ENCODE data around the gene ALG3.

Gene ALG3

DNA sequence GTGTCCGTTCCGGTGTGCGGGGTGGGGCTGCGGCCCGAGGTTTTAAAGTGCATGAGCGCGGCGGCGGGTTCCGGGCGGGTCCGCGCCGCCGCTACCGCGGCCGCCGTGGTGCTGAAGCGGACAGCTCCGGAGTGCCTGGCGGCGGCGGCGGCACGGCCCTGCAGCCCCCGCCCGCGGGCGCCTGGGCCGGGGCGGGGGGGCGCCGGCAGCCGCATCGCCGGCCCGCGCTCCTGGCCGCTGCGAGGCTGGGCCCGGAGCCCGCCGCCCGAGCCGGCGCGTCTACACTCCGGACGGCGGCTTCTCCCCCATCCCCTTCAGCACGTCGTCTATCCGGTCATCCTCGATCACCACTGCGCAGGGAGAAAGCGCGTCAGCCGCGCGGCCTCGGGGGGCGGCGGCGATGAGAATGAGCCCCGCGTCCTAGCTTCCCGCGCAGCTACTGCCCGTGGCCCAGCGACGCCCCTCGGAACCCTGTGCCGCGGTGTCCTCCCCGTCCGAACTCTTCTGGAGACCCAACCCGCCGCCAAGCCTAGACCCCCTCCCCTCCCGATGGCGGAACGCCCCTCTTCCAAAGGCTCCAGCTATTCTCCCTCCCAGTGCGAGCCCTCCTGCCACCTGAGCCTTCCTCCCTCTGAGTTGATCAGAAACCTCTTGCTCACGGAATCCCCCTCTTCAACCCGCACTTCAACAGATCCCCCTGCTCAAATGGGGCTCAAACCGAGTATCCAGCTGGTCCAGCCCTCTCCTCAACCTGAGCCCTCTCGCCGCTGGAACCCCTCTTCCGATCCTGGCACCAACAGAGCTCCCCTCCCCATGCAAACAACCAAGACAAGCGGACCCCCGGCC is 11.3 kb upstream of the ALG3 start:
- DNase-seq = peak; percentile 71

DNA sequence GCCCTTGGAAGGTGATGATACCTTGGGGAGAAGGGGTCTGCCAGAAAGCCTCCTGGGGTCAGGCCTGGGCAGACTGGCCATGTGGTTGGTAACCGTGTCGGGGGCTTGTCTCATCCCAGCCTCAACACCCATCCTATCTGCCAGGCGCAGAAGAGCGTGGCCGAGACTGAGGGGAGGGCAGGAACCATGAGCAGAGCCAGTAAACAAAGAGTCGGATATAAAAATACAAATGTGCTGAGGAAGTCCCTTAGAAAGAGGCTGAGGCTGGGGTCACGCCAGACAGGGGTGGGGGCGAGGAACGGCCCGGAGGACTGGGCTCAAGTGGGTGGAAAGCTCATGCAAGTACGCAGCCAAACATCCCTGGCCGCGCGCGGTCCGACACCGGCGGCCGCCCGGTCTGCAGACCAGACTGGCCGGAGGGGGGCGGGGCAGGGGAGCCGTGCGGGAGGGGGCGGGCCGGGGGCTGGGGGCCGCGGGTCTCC is 10.7 kb upstream of the ALG3 start:
- no peak for DNase-seq

DNA sequence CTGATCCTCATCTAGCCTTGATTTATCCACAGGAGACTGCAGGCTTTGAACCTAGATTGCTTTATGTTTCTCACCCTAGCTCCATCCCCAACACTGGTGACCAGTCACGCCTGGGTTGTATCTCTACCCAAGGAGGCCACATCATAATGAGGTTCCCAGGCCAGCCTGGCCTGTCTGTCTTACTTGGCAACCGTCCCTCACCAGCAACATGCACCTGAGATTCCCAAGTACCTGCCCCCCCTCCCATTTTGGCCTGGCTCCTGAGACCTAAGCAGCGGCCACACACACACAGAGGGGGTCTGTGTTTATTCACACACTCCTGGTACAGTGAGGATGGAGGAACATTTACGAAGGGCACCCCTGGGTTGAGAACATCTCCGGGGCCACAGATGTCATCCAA is 10.2 kb upstream of the ALG3 start:
- DNase-seq = no peak

DNA sequence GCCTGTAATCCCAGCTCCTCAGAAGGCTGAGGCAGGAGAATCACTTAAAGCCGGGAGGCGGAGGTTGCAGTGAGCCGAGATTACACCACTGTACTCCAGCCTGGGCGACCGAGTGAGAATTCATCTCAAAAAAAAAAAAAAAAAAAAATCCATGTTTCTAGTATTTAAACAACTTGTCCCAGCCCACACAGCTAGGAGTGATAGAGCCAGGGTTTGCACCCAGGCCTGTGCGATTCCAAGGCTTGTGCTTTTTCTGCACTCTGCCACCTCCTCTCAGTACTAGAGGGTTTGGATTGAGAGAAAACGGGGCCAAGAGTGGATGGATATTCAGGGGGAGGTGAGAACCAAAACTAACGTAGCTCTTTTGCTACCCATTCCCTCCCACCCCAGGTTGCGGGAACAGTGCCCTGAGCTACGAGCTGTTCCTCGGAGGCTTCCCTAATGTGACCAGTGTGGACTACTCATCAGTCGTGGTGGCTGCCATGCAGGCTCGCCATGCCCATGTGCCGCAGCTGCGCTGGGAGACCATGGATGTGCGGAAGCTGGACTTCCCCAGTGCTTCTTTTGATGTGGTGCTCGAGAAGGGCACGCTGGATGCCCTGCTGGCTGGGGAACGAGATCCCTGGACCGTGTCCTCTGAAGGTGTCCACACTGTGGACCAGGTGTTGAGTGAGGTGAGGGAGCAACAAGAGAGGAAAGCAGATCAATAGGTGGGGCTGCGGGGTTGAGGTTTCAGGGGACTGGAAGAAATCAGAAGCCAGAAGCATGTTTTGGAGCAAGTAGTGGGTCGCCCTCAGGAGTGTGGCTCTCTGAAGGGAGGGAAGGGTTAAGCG is 8.5 kb upstream of the ALG3 start:
- DNase-seq = no peak

DNA sequence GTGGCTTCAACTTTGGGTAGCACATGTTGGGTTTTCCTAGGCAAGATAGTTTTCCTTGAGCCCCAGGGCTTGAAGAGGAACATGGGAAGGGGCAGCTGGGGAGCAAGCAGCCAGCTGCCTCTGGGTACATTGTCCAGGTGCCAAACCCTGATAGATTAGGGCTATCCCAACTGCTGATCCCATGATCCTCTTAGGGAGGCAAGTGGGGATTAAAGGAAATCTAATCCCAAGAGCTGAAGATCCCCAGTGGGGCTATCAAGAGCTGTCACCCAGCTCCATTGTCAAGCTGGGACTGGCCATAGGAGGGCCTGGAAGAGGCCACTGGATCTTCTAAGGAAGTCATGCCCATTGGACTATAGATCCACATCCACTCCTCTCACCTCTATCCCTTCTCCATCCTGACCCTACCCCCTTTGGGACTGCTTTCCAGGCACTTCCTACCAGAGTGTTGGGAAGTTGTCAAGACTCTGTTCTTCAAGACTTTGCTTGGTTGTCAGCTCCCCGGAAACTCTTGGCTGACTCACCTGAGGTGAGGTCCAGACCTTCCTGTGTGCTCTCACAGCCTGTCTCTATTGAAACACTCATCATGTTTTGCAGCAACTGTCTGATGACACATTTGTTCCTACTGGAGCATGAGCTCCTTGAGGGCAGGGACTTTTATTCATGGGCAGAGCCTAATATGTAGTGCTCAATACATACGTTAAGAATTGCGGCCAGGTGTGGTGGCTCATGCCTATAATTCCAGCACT is 6.7 kb upstream of the ALG3 start:
- peak; percentile 99 for DNase-seq

DNA sequence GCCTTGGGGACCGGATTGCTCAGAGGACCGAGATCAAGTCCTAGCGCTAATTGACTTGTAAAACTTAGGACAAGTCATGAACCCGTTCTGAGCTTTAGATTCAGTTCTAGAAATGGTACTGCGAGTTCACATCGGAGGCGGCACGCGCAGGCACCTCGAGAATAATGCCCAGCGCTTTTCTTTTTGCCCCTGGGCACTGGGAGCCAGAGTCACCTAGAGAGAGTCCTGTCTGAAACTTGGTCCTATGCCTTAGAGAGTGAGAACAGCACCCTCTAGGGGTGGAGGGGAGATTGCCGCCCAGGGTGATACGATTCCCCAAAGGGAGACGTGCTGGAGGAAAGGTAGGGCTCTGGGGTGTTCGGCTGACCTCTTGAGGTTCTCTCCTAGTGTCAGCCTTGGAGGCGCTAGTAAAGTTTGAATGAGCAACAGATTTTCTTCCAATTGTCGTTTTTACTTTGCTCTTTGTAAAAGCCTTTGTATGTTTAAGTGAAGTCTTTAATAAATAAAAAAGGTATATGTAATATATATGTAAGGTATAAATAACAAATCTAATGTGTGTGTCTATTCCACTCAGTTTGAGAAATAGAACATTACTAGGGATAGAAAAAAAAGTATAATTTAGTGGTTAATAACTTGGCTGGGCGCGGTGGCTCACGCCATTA is 1.5 kb upstream of the ALG3 start:
- DNase-seq = peak; percentile 99

DNA sequence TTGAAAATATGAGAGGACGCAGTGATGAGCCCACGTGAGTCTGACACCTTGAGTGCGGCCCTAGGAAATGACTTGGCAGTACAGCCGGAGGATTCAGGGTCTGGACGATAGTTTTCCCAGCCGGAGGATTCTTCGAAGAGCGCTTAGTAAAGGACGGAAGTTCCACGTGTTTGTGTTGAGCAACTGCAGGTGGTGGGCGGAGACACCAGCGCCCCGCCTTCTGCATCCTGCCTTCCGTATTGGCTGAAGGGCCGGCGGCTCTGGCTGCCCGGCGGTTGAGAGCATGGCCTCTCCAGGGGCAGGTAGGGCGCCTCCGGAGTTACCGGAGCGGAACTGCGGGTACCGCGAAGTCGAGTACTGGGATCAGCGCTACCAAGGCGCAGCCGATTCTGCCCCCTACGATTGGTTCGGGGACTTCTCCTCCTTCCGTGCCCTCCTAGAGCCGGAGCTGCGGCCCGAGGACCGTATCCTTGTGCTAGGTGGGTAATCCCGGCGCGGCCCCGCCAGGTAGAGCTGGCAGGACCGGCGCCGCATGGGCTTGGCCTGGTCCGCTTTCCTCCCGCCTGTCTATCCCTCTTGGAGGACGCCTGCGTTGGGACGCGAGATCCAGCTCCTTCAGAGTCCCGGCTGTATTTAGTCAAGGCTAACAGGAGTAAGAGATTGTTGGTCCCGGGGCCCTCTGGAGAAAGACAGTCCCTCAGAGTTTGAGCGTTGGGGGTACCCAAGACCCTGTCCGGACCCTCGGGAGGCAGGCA is 827 bp upstream of the ALG3 start, which contains the start of gene EEF1AKMT4:
Gene EEF1AKMT4, plus strand, starts transcription at position 261 of the 755 bp plus-strand sequence. Its CDS starts 23 bp downstream, at position 284.
- DNase-seq = peak; percentile 100

DNA sequence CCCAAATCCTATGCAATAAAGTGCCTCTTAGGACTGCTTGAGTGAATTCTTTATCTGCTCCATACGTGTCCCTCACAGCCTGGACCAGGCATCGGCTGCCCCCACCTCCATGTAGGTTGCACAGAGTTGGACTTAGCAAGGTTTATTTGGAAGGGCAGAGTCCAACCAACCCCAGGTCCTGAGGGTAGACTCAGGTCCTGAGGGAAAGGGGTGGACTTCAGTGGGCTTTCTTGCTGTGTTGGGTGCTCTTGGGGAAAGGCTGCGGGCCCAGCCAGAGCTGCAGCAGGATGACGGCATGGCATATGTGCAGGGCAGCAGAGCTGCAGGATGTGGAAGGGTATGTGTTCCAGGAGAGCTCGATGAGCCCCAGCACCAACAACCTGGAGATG is 6.5 kb downstream of the ALG3 start:
- DNase-seq = no peak

DNA sequence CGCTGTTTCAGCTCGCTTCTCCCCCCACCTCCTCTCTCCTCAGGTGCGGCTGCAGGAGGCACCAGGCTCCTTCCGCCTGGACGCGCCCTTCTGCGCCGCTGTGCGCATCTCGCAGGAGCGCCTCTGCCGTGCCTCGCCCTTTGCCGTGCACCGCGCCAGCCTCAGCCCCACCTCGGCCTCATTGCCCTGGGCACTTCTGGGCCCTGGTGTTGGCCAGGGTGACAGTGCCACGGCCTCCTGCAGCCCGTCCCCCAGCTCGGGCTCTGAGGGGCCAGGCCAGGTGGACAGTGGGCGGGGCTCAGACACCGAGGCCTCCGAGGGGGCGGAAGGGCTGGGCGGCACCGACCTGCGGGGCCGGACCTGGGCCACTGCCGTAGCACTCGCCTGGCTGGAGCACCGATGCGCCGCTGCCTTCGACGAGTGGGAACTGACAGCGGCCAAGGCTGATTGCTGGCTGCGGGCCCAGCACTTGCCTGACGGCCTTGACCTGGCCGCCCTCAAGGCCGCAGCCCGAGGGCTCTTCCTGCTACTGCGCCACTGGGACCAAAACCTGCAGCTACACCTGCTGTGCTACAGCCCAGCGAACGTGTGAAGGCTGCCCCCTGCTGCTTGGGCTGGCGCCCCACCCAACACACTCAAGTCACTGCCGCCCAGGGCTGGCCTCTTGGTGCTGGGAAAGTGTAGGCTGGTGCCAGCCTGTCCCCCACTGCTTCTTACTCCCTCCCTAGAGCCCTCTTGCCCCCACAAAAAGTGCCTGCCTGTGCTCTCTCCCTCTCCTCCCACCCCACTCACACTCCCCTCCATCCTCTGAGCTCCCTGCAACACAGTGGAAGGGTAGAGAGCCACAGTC is 7.1 kb downstream of the ALG3 start:
- peak; percentile 62 for DNase-seq

DNA sequence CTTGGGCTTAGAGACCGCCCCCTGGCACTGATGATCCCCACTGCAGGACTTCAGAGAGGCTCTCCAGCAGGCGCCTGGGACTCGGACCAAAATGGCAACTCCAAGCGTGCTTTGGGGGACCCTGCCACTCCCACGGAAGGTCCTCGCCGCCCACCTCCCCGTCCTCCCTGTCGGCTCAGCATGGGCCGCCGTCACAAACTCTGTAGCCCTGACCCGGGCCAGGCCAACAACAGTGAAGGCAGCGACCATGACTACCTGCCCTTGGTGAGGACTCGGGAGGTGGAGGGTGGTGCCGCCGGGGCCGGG is 7.7 kb downstream of the ALG3 start:
- no peak for DNase-seq

DNA sequence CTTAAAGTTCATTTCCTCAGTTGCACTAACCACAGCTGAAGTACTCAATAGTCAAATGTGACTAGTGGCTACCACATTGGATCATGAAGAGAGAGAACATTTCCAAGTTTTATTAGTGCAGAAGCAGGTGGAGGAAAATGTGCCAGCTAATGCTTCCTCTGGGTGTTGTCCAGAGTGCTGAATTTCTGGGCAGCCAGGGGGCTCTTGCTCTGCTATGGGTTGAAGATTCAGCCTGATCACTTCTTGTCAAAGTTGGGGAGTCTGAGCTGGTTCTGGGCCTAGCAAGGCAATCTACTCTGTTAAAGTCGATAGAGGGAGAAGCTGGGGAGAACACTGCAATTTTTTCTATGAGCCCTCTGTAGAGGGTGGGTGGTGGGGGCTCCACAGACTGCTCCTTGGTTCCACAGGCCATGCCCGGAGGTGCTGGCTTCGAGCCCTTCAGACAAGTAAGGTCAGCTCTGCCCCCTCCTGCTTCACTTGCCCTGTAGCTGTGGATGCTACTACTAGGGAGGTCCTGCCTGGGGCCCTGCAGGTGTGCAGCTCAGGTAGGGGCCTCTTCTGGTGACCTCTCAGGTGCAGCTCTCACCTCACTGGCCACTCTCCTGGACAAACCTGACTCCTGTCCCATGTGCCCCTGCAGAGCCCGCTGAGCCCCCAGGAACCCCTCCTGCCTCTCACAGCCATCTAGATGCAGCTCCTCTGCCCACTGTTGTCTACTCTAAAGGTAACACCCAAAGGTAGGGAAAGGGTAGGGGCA is 8.2 kb downstream of the ALG3 start:
- DNase-seq = no peak

DNA sequence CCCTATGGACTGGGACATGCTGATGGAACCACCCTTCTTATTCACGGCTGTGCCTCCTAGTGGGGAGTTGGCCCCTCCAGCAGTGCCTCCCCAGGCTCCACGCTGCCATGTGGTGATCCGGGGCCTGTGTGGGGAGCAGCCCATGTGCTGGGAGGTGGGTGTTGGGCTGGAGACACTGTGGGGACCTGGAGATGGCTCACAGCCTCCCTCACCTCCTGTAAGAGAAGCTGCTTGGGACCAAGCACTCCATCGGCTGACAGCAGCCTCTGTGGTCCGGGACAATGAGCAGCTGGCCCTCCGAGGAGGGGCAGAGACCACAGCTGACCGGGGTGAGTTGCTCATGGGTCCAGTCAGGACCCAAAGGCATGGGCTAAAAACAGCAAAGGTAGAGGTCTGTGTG is 9.1 kb downstream of the ALG3 start:
- no peak for DNase-seq

DNA sequence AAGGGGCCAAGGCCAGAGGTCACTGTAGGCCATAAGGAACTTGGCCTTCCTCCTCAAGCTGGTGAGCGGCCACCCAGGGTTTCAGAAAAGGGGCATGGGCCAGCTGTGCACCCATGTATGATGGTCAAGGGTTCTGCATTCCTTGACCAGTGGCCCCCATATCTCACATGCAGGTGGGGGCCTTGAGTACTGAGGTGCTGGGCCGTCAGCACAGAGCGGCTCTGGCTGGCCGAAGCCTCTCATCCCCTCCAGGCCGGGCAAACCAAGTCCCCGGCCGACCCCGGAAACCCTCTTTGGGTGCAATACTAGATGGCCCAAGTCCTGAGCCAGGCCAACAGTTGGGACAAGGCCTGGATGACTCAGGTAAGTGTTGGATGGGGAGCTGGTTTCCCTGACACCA is 9.5 kb downstream of the ALG3 start:
- DNase-seq = no peak

DNA sequence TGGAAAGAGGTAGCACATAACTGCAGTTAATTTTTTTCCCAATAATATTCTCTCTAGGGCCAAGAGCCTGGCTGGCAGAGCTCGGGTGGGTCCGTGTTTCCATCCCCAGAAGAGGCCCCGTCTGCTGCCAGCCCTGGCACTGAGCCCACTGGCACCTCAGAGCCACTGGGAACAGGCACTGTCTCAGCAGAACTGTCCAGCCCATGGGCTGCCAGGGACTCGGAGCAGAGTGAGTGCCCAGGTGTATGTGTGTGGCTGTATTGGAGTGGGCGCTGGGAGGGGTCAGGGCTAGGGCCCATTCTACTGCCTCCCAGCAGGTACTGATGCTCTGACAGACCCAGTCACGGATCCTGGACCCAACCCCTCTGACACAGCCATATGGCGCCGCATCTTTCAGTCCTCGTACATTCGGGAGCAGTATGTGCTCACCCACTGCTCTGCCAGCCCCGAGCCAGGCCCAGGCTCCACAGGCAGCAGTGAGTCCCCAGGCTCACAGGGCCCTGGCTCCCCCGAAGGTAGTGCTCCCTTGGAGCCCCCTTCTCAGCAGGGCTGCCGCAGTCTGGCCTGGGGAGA is 10.4 kb downstream of the ALG3 start:
- DNase-seq = no peak

DNA sequence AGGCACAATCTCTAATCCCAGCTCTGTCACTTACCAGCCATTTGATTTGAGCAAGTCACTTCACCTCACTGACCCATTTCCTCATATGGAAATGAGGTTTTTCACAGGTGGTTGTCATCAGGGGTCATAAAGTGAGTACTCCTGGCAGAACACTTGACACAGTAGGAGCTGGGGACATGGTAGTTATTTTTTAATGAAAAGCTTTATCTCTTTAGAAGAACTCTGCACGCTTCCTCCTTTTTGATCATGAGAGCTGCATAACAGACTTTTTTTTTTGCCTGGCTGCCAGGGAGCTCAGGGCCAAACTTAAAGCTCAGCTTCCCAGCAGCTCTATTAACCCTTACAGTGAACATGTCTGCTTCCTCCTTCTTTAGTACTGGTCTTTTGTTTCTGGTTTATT is 11.0 kb downstream of the ALG3 start:
- DNase-seq = no peak

DNA sequence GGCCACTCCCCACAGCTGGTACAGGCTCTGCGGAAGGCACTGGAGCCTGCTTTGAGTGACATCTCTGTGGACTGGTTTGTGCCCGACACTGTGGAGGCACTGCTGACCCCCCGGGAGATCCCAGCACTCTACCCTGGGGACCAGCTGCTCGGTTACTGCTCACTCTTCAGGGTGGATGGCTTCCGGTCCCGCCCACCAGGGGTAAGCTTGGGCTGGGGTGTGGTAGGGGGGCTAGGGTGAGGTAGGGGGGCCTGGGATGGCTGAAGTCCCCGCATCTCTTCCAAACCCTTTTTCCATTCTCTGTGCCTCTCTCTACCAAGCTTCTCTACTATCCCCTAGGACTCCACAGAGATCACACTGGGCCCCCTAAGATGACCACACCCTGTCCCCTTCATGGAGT is 11.6 kb downstream of the ALG3 start:
- no peak for DNase-seq

DNA sequence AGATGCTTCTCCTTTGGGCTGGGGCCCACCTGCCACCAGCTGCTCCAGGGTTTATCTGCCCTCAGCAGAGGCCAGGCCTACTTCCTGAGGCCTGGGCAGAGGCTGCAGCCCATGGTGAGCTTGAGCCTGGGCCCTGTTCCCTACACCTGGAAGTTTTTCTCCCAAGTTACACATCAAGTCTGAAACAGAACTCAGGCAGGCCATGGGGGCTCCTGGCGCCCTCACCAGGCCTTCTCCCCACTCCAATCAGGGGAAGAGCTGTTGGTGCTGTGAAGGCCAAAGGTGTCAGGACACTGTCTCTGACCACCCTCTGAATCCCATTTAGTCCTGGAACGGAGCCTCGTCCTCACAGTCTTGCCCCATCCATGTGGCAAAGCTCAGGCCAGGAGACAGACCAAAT is 12.1 kb downstream of the ALG3 start:
- DNase-seq = no peak

DNA sequence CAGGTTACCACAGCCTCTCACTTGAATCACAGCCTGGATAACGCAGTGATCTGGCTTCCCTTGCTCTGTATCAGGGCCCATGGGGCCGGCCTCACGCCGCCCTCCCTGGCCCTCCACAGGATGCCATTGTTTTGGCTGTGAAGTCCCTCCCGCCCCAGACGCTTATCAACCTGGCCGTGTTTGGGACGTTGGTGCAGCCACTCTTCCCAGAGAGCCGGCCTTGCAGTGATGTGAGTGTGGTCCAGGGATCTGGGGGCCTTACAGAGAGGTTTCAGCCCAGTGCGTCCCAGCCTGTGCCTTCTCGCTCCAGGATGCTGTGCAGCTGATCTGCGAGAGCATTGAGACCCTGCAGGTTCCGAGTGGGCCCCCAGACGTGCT is 12.7 kb downstream of the ALG3 start:
- DNase-seq = no peak

DNA sequence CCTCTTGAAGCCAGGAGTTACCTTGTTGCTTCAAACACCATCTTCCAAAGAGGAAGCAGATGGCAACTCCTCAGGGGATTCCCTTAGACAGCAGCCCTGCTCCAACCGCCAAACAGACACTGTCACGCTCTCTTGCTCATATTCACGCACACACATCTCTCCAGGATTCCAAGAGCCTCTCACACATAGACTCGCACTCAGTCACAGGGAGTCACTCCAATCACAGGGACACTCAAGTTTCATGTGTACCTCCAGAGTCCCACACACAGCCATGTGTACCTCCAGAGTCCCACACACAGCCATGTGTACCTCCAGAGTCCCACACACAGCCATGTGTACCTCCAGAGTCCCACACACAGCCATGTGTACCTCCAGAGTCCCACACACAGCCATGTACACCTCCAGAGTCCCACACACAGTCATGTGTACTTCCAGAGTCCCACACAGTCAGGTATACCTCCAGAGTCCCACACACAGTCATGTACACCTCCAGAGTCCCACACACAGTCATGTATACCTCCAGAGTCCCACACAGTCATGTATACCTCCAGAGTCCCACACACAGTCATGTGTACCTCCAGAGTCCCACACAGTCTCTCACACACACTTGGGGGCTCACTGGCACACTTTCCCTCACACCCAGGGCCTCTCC is 13.3 kb downstream of the ALG3 start:
- DNase-seq = peak; percentile 87
